Activated T-cell treated with anti-CD3 and anti-CD28 coated beads for 4 hours (primary cell): ENCODE measurements around the gene DCUN1D2.
"Not testable (repeated sequence)": the region's sequence is repeated elsewhere in the genome, so short reads cannot be mapped to it uniquely, and the experiment has no call there.

Source experiments
- DNase-seq: peaks from one replicate; pipeline ENCODE4 v3.0.0-alpha.2; 2020

Gene DCUN1D2

DNA sequence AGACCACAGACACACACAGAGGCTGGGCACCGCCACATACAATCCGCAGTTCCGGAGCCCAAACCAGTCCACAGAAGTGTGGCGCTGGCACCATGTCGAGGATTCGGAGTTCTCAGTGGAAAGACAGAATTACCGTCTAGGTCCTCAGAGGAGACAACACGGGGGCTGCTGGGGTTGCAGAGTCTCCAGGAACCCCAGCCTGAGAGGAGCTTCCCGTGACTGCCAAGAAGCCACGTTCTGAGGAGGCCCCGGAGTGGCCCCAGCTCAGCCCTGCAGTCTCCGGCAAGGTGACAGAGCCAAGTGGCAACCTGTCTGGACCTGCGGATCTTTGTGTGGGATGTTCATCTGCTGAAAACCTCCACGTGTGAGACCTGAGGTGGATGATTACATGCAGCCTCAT lies 29.9 kb downstream of the DCUN1D2 start:
- no peak for DNase-seq

DNA sequence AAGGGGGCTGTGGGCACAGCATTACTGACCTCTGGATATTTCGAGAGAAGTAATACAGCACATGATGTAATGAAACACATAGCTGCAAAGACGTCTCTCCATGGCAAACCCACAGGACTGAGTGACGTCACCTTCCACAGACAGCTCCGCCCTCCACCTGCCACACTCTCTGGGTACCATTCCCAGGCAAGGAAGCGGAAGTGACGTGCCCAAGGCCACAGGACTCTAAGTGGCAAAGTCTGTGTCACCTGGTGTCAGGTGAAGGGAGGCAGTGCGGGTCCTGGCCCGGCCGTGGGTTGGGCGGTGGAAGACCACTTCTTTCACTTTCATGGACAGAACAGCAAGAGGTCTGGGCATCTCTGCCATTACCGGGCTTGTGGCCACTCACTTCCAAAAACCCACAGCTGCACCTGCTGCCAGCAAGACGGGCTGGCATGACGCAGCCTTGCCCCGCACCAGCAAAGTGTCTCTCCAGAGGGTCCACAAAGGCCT lies 30.4 kb downstream of the DCUN1D2 start:
- DNase-seq = no peak

DNA sequence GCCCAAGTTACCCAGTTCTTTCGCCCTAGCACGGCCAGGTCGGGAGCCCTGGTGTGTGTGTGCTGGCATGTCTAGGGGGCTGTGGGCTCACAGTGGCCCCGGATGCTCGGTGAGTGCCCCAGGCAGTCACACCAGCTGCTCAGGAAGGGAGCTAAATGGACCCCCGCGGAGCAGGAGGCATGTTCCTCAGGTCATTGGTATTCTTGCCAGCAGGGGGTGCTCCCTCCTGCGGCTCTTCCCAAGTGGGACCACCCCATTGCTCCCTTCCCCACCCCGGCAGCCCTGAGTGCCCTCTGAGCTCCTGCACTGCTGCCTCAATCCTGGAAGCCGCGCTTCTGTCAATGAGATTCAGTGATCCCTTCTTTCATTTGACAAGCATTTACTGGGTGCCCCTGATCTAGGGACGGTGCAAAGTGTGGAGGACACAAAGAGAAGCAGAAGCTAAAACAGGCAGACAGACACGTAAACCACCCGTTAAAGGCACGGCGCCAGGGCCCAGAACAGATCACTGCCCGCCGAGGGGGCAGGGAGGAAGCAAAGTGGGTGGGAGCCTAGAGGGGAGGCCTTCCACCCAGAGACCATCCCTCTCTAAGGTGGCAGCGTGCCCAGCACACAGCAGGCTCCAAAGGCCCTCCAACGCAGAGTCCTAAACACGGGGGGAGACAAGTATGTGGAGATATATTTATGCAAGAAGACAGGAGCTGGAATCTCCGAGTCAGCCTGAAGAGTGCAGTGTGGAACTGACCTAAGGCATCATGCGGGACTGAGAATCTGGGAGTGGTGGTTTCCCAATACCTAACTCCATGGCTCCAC lies 32.1 kb downstream of the DCUN1D2 start:
- DNase-seq = no peak

DNA sequence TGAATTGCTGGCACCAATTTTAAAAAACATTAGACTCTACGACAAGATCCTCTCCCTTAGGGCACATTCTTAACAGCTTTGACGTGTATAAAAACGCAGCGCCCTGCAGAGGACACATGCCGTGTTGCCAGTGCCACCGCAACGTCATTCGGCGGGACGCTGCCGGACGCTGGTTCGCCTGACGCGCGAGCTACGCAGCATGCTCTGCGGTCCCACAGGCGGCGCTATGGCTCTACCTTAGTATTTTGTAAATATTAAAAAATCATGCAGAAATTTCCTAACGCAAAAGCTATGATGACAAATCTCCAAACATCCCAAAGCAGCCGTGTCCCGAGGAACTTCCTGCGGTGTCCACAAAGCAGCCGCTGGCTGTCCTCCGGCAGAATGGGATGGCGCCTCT lies 33.0 kb downstream of the DCUN1D2 start:
- no peak for DNase-seq

DNA sequence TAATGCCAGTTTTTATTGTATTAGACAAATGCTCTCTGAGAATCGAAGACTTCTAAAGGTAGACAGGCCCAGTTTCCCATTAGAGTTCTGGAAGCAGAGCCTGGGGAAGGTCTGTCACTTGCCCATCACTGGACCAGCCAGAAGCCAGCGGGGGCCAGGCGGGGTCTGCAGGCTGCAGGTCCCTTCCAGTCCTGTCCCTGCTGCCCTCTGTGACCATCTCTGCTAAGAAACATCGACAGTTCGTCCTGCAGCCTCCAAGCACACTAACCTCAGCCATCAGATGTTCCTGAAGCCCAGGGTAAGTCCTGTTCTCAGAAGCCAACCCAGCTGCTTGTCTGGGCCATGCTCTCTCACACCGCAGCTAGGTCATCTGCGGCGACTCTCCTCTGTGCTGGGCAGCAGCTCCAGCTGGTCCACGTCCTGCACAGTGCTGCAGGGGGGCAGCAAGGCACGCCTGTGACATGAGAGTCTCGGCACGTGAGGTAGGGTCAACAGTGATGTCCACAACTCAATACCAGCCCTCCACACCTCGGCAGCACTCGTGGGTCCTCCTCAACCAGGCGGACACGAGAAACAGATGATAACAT lies 34.3 kb downstream of the DCUN1D2 start:
- DNase-seq = no peak

DNA sequence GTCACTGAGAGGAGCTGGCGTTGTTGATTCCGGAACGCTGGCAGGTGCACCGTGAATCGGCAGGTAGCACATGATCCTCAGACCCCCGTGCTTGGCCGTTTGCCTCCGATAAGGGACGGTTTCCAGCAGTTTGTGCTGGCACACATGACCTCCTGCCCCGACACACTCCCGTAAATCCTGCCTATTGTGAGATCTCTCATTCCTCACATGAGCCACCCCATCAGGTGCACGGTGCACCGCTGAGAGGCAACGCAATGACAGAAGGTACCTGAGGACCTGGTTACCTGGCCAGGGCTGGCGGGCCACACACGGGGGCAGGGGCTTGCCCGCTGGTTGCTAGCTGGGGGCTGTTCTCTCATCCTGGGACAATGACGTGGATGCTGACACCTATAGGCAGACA lies 35.1 kb downstream of the DCUN1D2 start:
- DNase-seq = no peak

DNA sequence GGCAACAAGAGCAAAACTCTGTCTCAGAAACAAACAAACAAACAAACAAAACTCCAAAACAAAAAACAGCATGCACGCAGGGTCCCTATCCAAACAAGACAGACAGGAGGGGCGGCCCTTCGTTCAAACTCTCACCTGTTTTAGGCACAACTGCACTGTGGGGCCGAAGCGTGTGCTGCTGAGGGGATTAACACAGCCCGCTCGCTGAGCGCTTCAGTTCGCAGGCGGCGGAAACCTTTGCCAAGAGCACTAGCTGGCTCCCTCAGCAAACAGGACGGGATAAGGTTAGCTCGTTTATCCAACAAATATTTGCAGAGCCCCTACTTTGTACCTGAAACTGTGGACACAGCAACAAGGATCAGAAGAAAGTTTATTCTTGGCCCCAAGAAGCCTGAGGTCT lies 35.6 kb downstream of the DCUN1D2 start:
- no peak for DNase-seq

DNA sequence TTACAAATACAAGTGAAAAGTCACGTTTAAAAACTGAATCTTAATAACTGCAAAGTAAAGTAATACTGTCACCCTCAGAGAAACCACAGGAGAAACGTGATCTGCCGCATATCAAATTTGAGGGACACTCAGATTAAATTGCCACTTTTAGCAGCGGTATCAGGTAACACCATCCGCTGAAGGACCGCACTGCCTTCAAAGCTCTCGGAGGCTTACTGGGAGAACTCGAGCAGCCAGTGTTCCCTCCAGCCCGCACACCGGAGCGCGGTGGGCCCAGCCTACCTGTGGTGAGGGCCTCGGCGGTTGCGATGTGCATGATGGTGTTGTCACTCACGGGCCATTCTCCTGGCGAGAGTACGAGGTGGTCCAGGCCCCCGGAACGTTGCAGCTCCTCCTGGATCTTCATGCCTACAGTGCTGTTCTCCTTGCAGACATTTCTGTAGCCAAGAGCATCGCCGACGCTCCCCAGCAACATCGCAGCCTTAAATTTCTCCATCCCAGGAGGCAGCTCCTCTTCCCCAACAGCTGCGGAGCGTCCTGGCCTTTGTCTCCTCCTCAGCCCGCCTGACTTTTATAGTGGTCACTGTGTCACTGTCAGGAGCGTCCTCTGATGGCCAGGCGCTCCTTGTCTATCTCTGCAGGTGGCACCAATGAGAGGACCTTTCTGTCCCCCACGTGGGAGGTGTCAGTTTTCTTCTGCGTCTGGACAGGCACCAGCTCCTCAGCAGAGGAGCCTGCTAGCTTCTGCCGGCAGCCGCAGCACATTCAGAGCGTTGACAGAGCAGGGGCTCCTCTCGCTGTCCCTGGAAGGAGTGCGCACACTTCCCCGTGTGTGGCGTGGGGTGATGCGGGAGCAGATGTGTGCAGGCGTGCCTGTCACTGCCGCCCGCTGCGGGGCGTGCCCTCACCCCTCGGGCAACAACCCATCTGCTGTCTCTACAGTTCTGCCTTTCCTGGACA lies 37.3 kb downstream of the DCUN1D2 start, which contains the start of gene ADPRHL1:
Gene ADPRHL1 (minus strand): TSS at position 547 of the 960 bp plus-strand sequence. CDS start 51 bp downstream, at position 496.
- no peak for DNase-seq

DNA sequence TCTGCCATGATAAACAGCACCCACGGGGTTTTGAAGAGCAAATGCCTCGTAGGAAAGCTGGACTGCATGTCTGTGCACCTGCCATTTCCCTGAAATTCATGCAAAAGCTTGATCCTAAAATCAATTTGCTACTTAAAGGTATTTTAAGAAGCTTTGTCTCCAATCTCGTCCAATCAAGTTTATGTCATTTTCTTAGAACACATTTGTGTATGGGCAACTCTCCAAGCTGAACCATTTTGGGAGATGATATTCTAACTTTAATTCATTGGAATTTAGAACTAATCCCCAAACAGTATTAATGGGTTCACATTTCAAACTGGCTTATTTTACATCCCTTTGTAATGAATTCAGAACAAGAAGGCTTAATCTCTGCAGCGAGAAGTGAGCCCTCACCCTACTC lies 38.0 kb downstream of the DCUN1D2 start:
- no peak for DNase-seq

DNA sequence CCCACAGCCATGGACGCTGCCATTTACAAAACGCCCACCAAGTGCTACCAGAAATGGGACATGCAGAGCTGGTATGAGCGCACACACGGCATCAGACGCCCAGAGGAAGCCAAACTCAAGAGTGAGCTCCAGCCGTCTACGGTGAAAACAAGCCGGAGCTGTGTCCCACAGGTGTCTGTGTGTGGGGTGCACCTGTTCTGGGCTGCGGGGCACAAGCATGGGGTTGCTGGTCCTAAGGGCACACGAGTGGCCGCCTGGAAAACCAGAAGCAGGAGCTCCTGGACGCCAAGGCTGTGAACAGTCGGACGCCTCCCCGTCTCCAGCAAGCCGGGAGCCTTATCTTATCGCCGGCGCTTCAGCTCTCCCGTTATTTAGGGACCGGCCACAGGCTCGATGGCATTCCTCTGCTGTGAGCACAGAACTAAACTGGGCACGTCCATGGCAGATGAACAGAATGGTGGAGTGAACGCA lies 38.5 kb downstream of the DCUN1D2 start:
- DNase-seq = no peak

DNA sequence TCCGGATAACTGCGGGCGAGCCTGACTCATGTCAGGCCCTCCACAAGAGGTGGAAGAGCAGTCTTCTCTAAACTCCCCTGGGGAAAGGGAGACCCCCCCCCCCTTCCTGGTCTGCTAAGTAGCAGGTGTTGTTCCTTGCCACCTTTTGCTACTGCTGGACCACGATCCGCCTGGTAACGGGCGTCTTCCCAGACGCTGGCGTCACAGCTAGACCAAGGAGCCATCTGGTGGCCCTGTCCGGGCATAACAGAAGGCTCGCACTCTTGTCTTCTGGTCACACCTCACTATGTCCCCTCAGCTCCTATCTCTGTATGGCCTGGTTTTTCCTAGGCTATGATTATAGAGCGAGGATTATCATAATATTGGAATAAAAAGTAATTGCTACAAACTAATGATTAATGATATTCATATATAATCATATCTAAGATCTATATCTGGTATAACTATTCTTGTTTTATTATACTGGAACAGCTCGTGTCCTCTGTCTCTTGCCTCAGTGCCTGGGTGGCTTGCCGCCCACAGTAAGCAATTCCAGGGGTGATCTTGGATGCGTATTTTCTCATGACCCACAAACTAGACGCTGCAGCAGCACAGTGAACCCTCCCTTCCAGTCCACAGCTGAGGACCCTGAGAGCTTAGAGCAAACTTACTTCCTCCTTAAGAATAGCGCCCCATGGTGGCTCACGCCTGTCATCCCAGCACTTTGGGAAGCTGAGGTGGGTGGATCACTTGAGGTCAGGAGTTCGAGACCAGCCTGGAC lies 39.5 kb downstream of the DCUN1D2 start:
- not testable (repeated sequence) for DNase-seq

DNA sequence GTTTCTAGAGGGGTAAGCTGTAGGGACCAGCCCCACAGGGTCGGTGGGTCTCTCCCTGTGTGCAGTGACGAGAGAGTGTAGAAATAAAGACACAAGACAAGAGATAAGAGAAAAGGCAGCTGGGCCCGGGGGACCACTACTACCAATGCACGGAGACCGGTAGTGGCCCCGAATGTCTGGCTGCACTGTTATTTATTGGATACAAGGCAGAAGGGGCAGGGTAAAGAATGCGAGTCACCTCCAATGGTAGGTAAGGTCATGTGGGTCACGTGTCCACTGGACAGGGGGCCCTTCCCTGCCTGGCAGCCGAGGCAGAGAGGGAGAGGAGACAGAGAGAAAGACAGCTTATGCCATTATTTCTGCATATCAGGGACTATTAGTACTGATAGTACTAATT lies 40.2 kb downstream of the DCUN1D2 start:
- not testable (repeated sequence) for DNase-seq

DNA sequence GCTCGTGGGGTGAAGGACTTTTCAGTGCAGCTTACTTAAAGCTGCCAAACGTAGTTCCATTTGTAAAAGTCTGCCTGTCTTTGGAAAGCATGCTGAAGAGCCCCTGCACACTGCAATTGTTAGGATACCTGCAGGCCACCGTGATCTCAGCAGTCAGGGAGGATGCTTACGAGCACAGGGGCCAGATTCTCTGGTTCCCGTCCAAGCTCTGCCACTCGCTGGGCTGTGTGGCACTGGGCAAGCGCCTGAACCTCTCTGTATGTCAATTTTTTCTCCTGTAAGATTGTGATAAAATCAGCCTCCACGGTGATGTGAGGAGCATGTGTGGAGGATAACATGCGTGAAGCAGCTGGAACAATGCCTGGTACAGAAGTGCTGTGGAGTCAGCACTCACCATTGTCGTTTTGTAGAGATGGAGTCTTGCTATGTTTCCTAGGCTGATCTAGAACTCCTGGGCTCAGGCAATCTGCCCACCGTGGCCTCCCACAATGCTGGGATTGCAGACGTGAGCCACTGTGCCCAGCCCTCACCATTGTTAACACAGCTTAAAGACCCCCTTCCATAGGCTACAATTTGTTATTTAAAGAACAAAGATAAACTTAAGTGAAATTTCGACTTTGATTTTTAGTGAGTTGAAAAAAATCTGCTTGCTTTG lies 40.7 kb downstream of the DCUN1D2 start:
- no peak for DNase-seq

DNA sequence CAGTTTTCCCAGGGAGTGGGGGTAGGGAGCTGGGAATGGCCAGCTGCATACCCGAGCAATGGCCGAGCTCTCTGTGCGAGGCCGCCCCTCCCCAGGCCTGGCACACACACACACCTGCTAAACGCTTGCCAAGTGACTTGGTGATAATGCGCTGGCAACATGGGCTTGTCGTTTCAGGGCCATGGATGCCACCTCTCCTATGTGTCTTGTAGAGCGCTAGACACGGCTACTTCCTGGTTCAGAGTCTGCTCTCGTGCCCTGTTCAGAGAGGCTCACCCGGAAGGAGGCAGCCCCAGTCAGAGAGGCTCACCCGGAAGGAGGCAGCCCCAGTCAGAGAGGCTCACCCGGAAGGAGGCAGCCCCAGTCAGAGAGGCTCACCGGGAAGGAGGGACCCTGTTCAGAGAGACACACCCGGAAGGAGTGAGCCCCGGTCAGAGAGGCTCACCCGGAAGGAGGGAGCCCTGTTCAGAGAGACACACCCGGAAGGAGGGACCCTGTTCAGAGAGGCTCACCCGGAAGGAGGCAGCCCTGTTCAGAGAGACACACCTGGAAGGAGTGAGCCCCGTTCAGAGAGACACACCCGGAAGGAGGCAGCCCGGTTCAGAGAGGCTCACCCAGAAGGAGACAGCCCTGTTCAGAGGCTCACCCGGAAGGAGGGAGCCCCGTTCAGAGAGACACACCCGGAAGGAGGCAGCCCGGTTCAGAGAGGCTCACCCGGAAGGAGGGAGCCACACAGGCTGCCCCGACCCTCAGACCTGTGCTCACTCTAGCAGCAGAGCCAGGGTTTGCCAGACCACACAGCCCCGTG lies 41.4 kb downstream of the DCUN1D2 start:
- no peak for DNase-seq

DNA sequence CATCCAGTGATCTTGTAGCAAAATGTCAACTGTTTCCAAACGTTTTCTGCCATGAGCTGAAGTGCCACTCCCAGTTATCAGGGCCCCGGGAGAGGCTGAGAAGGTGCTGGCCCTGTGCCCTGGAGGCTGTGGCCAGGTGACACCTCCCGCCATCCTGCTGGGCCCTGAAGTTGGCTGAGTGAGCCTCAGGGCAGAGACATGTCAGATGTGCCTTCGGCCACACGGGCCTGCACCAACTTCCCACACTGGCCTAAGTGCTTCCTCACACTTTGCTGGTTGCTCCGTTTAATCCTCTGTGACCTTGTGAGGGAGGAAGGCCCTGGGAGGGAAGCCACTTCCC lies 42.0 kb downstream of the DCUN1D2 start:
- no peak for DNase-seq

DNA sequence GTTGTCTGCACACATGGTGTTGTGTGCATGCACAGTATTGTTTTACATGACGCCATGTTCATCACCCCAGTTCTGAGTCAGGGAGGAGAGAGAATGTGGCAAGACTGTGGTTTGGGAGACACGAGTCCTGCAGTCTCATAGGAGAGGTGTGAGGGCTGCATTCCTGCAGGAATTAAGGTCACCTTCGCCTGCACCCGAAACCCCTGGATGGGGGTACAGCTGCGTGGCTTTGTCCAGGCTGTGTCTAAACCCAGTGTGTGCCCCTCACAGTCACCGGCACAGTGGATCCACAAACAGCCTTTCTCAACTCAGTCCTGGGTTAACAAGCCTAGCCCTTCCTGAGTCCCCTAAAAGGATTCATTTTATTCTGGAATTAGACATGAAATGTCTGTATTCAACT lies 42.9 kb downstream of the DCUN1D2 start:
- DNase-seq = no peak

DNA sequence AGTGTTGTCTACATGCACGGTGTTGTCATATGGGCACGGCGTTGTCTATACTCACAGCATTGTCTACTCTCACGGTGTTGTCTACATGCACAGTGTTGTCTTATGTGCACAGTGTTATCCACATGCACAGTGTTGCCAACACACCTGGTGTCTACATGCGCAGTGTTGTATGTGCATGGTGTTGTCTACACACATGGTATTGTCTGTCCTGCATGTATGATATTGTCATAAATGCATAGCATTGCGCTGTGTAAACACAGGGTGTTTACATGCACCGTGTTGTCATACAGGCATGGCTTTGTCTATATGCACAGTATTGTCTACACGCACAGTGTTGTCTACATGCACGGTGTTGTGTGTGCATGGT lies 44.0 kb downstream of the DCUN1D2 start:
- DNase-seq = no peak

DNA sequence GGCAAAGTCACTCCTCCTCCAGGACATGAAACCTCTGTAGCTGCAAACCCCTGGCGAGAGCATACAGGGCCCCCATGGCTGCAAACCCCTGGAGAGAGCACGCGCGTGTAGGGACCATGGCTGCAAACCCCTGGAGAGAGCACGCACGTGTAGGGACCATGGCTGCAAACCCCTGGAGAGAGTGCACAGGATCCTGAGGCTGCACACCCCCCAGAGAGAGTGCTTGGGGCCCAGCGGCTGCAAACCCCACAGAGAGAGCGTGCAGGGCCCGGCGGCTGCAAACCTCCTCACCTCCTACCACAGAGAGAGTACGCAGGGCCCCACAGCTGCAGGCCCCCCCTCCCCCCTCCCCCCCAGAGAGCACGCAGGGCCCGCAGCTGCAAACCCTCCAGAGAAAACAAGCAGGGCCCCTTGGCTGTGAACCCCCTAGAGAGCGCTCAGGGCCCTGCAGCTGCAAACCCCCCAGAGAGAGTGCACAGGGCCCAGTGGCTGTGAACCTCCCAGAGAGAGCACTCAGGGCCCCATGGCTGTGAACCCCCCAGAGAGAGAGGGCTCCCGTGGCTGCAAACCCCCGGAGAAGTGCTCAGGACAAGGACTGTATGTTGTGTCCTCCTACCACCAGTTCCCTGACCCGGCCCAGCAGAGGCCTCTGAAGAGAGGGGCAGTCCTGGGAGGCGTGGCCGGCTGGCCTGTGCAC lies 44.6 kb downstream of the DCUN1D2 start:
- no peak for DNase-seq

DNA sequence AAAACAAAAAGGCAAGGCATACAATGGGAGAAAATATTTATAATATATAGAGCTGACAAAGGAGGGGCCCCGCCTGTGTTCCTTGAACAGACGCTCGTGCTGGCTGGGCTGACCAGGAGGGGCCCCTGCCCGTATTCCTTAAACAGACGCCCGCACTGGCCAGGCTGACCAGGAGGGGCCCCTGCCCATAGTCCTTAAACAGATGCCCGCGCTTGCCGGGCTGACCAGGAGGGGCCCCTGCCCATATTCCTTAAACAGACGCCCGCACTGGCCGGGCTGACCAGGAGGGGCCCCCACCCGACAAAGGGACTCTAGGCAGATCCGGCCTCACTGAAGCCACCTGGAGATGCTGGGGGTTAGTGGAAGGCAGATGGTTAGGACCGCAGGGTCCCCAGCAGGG lies 46.5 kb downstream of the DCUN1D2 start:
- no peak for DNase-seq

DNA sequence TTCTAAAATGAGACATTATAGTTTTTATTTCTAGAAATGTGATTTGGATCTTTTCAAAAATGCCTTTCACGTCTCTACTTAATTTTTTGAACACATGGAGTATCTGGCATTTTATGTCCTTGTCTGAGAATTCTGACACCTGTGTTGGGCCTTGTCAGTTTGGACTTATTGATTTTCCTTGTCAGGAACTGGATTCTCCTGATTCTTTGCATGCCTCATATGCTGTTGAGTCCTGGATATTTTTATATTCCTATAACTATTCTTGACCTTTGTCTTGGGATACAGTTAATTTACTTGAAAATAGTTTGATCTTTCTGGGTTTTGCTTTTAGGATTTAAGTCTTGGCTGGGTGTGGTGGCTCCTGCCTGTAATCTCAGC lies 47.5 kb downstream of the DCUN1D2 start:
- no peak for DNase-seq
